SK-N-SH treated with all-trans-retinoic acid at 6 μM for 48 hours (cell line): ENCODE measurements around the gene OPRL1.

Experiments used
- ATAC-seq: fragments of 200-7000 bp; cut with Tn5 transposase; 3 replicates; pipeline ENCODE4 v1.9.1; 2020; ENCODE audit warnings: mild to moderate bottlenecking, moderate library complexity
- ARNTL ChIP-seq: fragments of 450-650 bp; formaldehyde crosslinking; IDR thresholded peaks from 2 replicates; pipeline ENCODE4 v1.5.0; 2020; ENCODE audit warnings: low read depth, mild to moderate bottlenecking, moderate library complexity, borderline replicate concordance
- CSDC2 ChIP-seq: fragments of 250-450 bp; sonication (Bioruptor Pico); IDR thresholded peaks from 2 replicates; pipeline ENCODE4 v1.5.0; 2020; ENCODE audit warnings: mild to moderate bottlenecking, moderate library complexity
- CSRNP3 ChIP-seq: fragments of 250-450 bp; sonication (Bioruptor Pico); IDR thresholded peaks from 2 replicates; pipeline ENCODE4 v1.5.1; 2021; ENCODE audit warnings: mild to moderate bottlenecking, moderate library complexity
- ESRRG ChIP-seq: fragments of 250-450 bp; sonication (Bioruptor Pico); IDR thresholded peaks from 2 replicates; pipeline ENCODE4 v1.6.1; 2021; ENCODE audit warnings: mild to moderate bottlenecking
- ISL1 ChIP-seq: fragments of 250-450 bp; sonication (Bioruptor Pico); IDR thresholded peaks from 2 replicates; pipeline ENCODE4 v2.1.2; 2022; ENCODE audit warnings: mild to moderate bottlenecking, moderate library complexity
- OSR1 ChIP-seq: fragments of 250-450 bp; sonication (Bioruptor Pico); IDR thresholded peaks from 2 replicates; pipeline ENCODE4 v1.8.0; 2022; ENCODE audit warnings: moderate library complexity, mild to moderate bottlenecking, inconsistent platforms
- PATZ1 ChIP-seq: fragments of 250-450 bp; sonication (Bioruptor Pico); IDR thresholded peaks from 2 replicates; pipeline ENCODE4 v1.8.0; 2020; ENCODE audit warnings: mild to moderate bottlenecking, moderate library complexity, borderline replicate concordance
- POU6F1 ChIP-seq: fragments of 250-450 bp; sonication (Bioruptor Pico); IDR thresholded peaks from 2 replicates; pipeline ENCODE4 v1.8.0; 2021; ENCODE audit warnings: low read depth, mild to moderate bottlenecking, moderate library complexity, borderline replicate concordance
- TCF4 ChIP-seq: fragments of 250-450 bp; sonication (Bioruptor Pico); IDR thresholded peaks from 2 replicates; pipeline ENCODE4 v1.8.0; 2021; ENCODE audit warnings: mild to moderate bottlenecking, moderate library complexity, borderline replicate concordance
- TOX ChIP-seq: fragments of 250-450 bp; sonication (Bioruptor Pico); IDR thresholded peaks from 2 replicates; pipeline ENCODE4 v1.8.0; 2021; ENCODE audit warnings: mild to moderate bottlenecking, moderate library complexity, borderline replicate concordance
- TSHZ2 ChIP-seq: fragments of 250-450 bp; sonication (Bioruptor Pico); IDR thresholded peaks from 2 replicates; pipeline ENCODE4 v1.5.0; 2020; ENCODE audit warnings: mild to moderate bottlenecking, moderate library complexity
- ZC3H10 ChIP-seq: fragments of 250-450 bp; sonication (Bioruptor Pico); IDR thresholded peaks from 2 replicates; pipeline ENCODE4 v1.5.1; 2021; ENCODE audit warnings: mild to moderate bottlenecking, moderate library complexity
- ZFP30 ChIP-seq: fragments of 450-650 bp; formaldehyde crosslinking; IDR thresholded peaks from 2 replicates; pipeline ENCODE4 v1.5.0; 2022; ENCODE audit warnings: mild to moderate bottlenecking, moderate library complexity
- ZNF565 ChIP-seq: fragments of 450-650 bp; formaldehyde crosslinking; conservative IDR thresholded peaks from 2 replicates; pipeline ENCODE4 v1.5.0; 2020; ENCODE audit warnings: low read depth, mild to moderate bottlenecking, moderate library complexity
- ZNF70 ChIP-seq: fragments of 450-650 bp; formaldehyde crosslinking; IDR thresholded peaks from 2 replicates; pipeline ENCODE4 v1.5.0; 2020; ENCODE audit warnings: mild to moderate bottlenecking, moderate library complexity
- ZNF8 ChIP-seq: fragments of 450-650 bp; formaldehyde crosslinking; IDR thresholded peaks from 2 replicates; pipeline ENCODE4 v1.5.0; 2020; ENCODE audit warnings: mild to moderate bottlenecking, moderate library complexity

Gene OPRL1

GRCh38 chr20:64143018-64143801, 63.3 kb downstream of the OPRL1 start:
- TF ChIP-seq ZC3H10 = no peak
- TF ChIP-seq TOX (CRISPR knock-in tag) = no peak
- TF ChIP-seq CSDC2 (CRISPR knock-in tag) = no peak
- TF ChIP-seq ZNF70 = no peak
- no peak for TF ChIP-seq ESRRG (CRISPR knock-in tag)
- no peak for TF ChIP-seq POU6F1 (CRISPR knock-in tag)
- TF ChIP-seq TCF4 = no peak
- TF ChIP-seq TSHZ2 = no peak
- no peak for TF ChIP-seq ARNTL (CRISPR knock-in tag)
- no peak for TF ChIP-seq PATZ1 (CRISPR knock-in tag)
- no peak for ATAC-seq

- no peak for TF ChIP-seq ZC3H10
- no peak for TF ChIP-seq CSRNP3
- TF ChIP-seq OSR1 (CRISPR knock-in tag) = no peak
- no peak for TF ChIP-seq ZNF565 (CRISPR knock-in tag)
- TF ChIP-seq ISL1 (CRISPR knock-in tag) = no peak
- no peak for TF ChIP-seq ZFP30 (CRISPR knock-in tag)
- TF ChIP-seq TSHZ2 = no peak
- no peak for TF ChIP-seq ZNF8 (CRISPR knock-in tag)
- TF ChIP-seq ESRRG (CRISPR knock-in tag) = no peak
- TF ChIP-seq, all 23 proteins: peak for 0
- ATAC-seq = no peak
These were observed 64.4 kb downstream of the OPRL1 start for GRCh38 chr20:64144144-64144912.
